Ovary (tissue), 9 donors: Measurements from ENCODE around the gene ADAMTS3. TPM values are rescaled to one million over a fixed set of nuclear protein-coding genes. Genes with fewer than 3 reads are reported as not detected.
"Not testable (repeated sequence)": the region's sequence is repeated elsewhere in the genome, so short reads cannot be mapped to it uniquely, and the experiment has no call there.

ENCODE experiments used
- DNase-seq, 5 donors: peaks; one replicate each; pipeline ENCODE4 v3.0.0-alpha.2; 2019 to 2020
- H3K27ac ChIP-seq, 2 donors: fragments of 200-600 bp; one replicate each; pipeline versions ENCODE4 v1.5.1 to v1.8.0; 2019 to 2022
- H3K27me3 ChIP-seq: fragments of 200-600 bp; one replicate; pipeline ENCODE4 v1.8.0; 2022
- H3K36me3 ChIP-seq: fragments of 200-600 bp; sonication (generic); one replicate; pipeline ENCODE4 v1.5.1; 2019
- H3K4me1 ChIP-seq: one replicate; pipeline ENCODE4 v1.8.1; 2013; ENCODE audit warnings: mild to moderate bottlenecking, moderate library complexity; ENCODE audit not compliant: insufficient read depth
- H3K4me3 ChIP-seq: fragments of 200-600 bp; sonication (generic); one replicate; pipeline ENCODE4 v1.5.1; 2017
- H3K9me3 ChIP-seq, 2 donors: fragments of 200-600 bp in 1 of 2; sonication (generic) in 1 of 2; one replicate each; pipeline versions ENCODE4 v1.5.1 to v1.8.1; 2013 to 2019; ENCODE audit warnings: mild to moderate bottlenecking in 1 of 2, moderate library complexity in 1 of 2
- CTCF ChIP-seq, 3 donors: fragments of 450-650 bp in 2 of 3; fragments of 200-600 bp in 1 of 3; IDR thresholded peaks; one replicate each; pipeline versions ENCODE4 v1.5.1 to v1.8.0; 2016 to 2022; ENCODE audit warnings: antibody characterized with exemption in 3 of 3, mild to moderate bottlenecking in 1 of 3
- EP300 ChIP-seq: sonication (generic); formaldehyde crosslinking; IDR thresholded peaks from one replicate; pipeline ENCODE4 v1.6.1; 2017; ENCODE audit warnings: antibody characterized with exemption
- POLR2A ChIP-seq: fragments of 450-650 bp; IDR thresholded peaks from one replicate; pipeline ENCODE4 v1.6.1; 2017; ENCODE audit warnings: antibody characterized with exemption, mild to moderate bottlenecking, moderate library complexity
- WGBS, 3 donors: extraction: QIAGEN DNeasy Blood & Tissue Kit in 1 of 3; methylation state at CpG; one replicate each; pipeline versions ENCODE4 v1.1.5 to v1.1.7; 2013 to 2017; 5-methylcytosine and 5-hydroxymethylcytosine counted together
- intact Hi-C, 4 donors: fragments of 100-400 bp; cut with DNase I; formaldehyde crosslinking; loops; one replicate each; pipeline versions ENCODE4 v1.11.0 to v1.15.1; 2022 to 2023
- polyA plus RNA-seq, 2 donors: library from polyadenylated mRNA; stranded (reverse); fragments of 200-250 nt in 1 of 2; fragments of 350-450 nt in 1 of 2; fragmentation: Illumina TruSeq in 1 of 2; extraction: RNeasy Lipid Tissue Mini Kit (QIAGEN cat#74804) in 1 of 2; gene quantifications; one replicate each; pipeline ENCODE4 v1.2.3, GENCODE V29; 2013 to 2014
- total RNA-seq, 7 donors: library from RNA; depleted of rRNA in 2 of 7; stranded (reverse); fragments of >200 nt in 2 of 7; fragmentation: NEBNext Ultra II Directional in 3 of 7; extraction: Animal tissue kit (Norgen Biotek cat#: 25700) in 3 of 7; gene quantifications; one replicate each; pipeline versions ENCODE4 v1.1.0 to v1.2.4, GENCODE V29; 2016 to 2023
- donor health status: DM: no; HTN: no; CAD: no; lungs with moderate emphysema.
- donor health status: DM: no; HTN: no; CAD: no.
- donor health status: Bipolar disorder and iron deficiency.
- donor health status: DM: yes; HTN: yes; CAD: no.
- donor health status: DM: no; HTN: no; CAD: no.
- donor health status: DM: yes; HTN: yes; CAD: no.

The ADAMTS3 gene
- total and polyA plus RNA-seq, 9 donors, result 1.2 to 6.6 (median 4.6) TPM

DNA sequence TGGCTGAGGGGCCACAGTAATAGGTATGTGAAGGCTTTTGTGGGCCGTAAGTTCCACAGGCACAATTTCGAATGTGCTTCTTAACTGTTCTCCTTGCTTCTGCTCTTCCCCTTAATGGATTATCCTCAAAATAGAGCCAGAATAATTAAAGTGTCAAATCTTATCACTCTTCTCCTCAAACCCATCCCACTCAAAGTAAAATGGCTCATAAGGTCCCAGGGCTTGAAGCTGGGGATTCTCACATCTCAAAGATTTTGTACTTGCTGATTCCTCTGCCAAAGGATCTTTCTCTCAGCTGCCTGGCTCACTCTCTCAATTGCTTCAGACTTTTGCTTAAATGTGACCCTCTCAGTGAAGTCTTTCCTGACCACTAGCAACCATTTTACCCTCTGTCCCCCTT lies 16.6 kb downstream of the ADAMTS3 start:
- H3K4me3 ChIP-seq, result no peak overlapping the region
- H3K27ac ChIP-seq, result no peak overlapping the region
- H3K4me1 ChIP-seq, result no peaks in the 10 kb centered on the region
- intact Hi-C loops, result no loop called here
- no peaks in the 10 kb centered on the region for H3K27me3 ChIP-seq
- H3K36me3 ChIP-seq, result no peaks in the 10 kb centered on the region
- WGBS, 3 donors, result 79 to 100% (median 97%) methylated on average over 2 of the region's 2 CpGs
- H3K9me3 ChIP-seq, result no peaks in the 10 kb centered on the region
- TF ChIP-seq CTCF (IDR thresholded peaks at IDR 0.05), result no peak
- TF ChIP-seq EP300, result no peak
- no peak for DNase-seq

- no peak for DNase-seq
- WGBS, 3 donors, result 77 to 82% (median 78%) methylated on average over 1 of the region's 1 CpG
- TF ChIP-seq CTCF (IDR thresholded peaks at IDR 0.05) (no peak), EP300 (no peak), POLR2A (no peak)
- Histone ChIP-seq H3K36me3 (no peaks in the 10 kb centered on the region), H3K4me1 (no peaks in the 10 kb centered on the region), H3K9me3 (no peaks in the 10 kb centered on the region), H3K27me3 (no peaks in the 10 kb centered on the region), H3K4me3 (no peak overlapping the region), H3K27ac (no peak overlapping the region)
- intact Hi-C loops, result no loop called here
Observed at GRCh38 chr4:72546456-72546855, 22.6 kb downstream of the ADAMTS3 start.

DNA sequence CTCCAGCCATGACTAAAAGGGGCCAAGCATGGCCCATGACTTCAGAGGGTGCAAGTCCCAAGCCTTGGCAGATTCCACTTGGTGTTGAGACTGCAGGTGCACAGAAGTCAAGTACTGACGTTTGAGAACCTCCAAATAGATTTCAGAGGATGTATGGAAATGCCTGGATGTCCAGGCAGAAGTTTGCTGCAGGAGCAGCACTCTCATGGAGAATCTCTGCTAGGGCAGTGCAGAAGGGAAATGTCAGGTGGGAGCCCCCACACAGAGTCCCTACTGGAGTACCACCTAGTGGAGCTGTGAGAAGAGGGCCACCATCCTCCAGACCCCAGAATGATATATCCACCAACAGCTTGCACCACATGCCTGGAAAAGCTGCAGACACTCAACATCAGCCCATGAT lies 28.3 kb downstream of the ADAMTS3 start:
- WGBS, 3 donors, result 69 to 80% (median 73%) methylated on average over 1 of the region's 1 CpG
- H3K4me1 ChIP-seq, H3K27me3 ChIP-seq, DNase-seq, intact Hi-C loops, H3K4me3 ChIP-seq, H3K9me3 ChIP-seq, H3K36me3 ChIP-seq, H3K27ac ChIP-seq: not testable (repeated sequence)

DNA sequence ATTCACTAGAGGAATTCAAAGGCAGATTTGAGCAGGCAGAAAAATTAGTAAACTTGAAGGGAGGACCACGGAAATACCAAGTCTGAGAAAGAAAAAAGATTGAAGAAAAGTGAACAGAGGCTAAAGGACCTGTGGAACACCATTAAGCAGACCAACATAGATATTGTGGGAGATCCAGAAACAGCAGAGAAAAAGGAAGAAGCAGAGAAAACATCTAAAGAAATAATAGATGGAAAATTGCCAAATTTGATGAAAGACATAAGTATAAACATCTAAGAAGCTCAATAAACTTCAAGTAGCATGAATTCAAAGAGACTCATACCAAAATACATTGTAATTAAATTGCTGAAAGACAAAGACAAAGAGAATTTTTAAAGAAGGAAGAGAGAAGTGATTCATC lies 31.0 kb downstream of the ADAMTS3 start:
- Histone ChIP-seq H3K27ac (no peak overlapping the region), H3K4me3 (no peak overlapping the region), H3K4me1 (no peaks in the 10 kb centered on the region), H3K9me3 (no peaks in the 10 kb centered on the region), H3K36me3 (no peaks in the 10 kb centered on the region), H3K27me3 (no peaks in the 10 kb centered on the region)
- DNase-seq, result no peak
- 93 to 95% (median 93%) methylated on average over 1 of the region's 1 CpG for WGBS, 3 donors
- intact Hi-C loops, result no loop called here
- TF ChIP-seq CTCF (IDR thresholded peaks at IDR 0.05) (no peak), POLR2A (no peak), EP300 (no peak)

GRCh38 chr4:72536443-72536842 lies 32.6 kb downstream of the ADAMTS3 start:
- H3K9me3 ChIP-seq, result no peaks in the 10 kb centered on the region
- intact Hi-C loops, result no loop called here

More at GRCh38 chr4:72536443-72536842, 32.6 kb downstream of the ADAMTS3 start:
- Histone ChIP-seq H3K27ac (no peak overlapping the region), H3K4me3 (no peak overlapping the region), H3K36me3 (no peaks in the 10 kb centered on the region), H3K27me3 (no peaks in the 10 kb centered on the region), H3K4me1 (no peaks in the 10 kb centered on the region)
- no peak for TF ChIP-seq EP300
- TF ChIP-seq POLR2A, result no peak
- TF ChIP-seq CTCF (IDR thresholded peaks at IDR 0.05), result no peak
- no peak for DNase-seq
- 93 to 98% (median 95%) methylated on average over 1 of the region's 1 CpG for WGBS, 3 donors
